NCI-H82 treated with DMSO at 0.1 percent for 48 hours (cell line): ENCODE measurements around the gene BORCS8.
A peak's percentile ranks its signal among the peaks of the same experiment; 100 is the strongest.
"Not testable (repeated sequence)": the region's sequence is repeated elsewhere in the genome, so short reads cannot be mapped to it uniquely, and the experiment has no call there.

Experiments used
- DNase-seq: peaks from one replicate; lab custom pipeline; 2025; ENCODE audit not compliant: unreplicated experiment; lab: John Stamatoyannopoulos, UW

BORCS8 gene

DNA sequence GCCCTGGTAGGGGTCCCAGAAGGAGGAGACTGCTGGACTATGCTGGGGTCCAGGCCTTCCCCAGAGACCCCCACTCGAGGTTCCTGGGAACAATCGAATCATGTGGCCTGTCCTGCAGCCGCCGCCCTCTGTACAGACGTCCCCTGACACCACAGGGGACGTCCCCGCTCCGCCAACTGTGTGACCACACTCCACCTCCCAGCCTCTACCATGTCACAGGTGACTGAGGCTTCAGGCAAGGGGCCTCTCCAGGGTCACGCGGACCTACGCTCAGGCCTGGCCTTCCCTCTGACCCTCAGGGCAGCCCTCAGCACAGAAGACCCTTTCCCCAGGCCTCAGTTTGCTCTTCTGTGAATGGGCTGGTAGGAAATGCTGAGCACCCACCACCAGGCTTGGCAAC lies 40.5 kb downstream of the BORCS8 start:
- DNase-seq = no peak

- DNase-seq = no peak
These were observed 42.5 kb downstream of the BORCS8 start for GRCh38 chr19:19149435-19149834.

GRCh38 chr19:19148504-19148903 lies 43.4 kb downstream of the BORCS8 start:
- DNase-seq = not testable (repeated sequence)

GRCh38 chr19:19147344-19147743 lies 44.6 kb downstream of the BORCS8 start:
- DNase-seq = no peak

GRCh38 chr19:19146865-19147264 lies 45.1 kb downstream of the BORCS8 start:
- DNase-seq = no peak

DNA sequence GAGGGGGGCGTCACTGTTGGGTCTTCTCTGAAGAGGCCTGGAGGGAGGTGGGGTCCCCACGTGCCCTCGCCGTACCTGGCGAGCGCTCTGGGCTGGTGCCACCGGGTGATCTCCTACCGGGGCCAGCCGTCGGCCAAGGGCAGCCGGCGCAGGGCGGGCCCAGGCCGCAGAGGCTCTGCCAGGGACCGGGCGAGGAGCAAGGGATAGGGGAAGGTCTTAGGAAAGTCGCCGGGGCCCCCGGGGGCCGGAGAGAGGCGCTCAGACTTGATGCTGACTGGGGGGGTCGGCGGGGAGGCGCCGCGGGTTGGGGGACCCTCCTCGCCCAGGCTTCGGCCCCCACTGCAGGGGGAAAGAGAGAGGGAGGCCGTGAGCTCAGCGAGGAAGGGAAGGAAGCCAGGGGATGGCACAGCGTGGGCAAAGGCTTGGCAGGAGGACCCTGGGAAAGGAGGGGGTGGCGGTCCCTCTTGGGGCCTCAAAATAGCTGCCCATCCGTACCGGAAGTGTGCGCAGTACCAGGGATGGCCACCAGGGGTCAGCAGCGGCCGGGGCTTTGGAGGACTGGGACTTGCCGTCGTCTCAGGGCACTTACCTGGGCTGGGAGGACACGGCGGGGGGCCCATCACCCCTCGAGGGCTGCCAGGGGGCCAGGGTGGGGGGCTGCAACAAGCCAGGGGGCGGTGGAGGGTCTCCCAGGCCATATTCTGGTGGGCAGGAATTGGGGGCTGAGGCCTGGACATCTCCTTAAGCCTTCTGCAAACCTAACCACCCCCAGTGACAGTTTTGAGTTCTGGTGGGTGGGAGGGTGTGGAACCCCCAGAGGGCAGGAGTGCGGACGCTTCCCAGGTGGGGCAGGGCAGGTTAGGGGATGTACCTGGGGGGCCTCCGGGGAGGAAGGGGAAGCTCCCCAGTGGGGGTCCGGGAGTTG lies 46.0 kb downstream of the BORCS8 start:
- DNase-seq = peak; percentile 21

- DNase-seq = no peak
These were observed 46.7 kb downstream of the BORCS8 start for GRCh38 chr19:19145281-19145680.

GRCh38 chr19:19142347-19142746 lies 49.6 kb downstream of the BORCS8 start:
- no peak for DNase-seq

DNA sequence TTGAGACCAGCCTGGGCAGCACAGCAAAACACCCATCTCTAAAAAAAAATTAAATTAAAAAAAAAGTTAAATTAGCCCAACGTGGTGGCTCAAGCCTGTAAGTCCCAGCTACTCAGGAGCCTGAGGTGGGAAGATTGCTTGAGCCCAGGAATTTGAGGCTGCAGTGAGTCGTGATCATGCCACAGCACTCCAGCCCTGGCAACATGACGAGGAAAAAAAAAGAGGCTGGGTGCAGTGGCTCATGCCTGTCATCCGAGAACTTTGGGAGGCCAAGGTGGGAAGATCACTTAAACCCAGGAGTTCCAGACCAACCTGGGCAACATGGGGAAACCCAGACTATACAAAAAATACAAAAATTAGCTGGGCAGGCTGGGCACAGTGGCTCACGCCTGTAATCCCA lies 51.5 kb downstream of the BORCS8 start:
- DNase-seq = no peak

- DNase-seq = no peak
These were observed 52.1 kb downstream of the BORCS8 start for GRCh38 chr19:19139876-19140229.

GRCh38 chr19:19138109-19138981 lies 53.6 kb downstream of the BORCS8 start, which contains the start of gene TMEM161A:
Gene TMEM161A, minus strand, starts transcription at chr19:19138478. Its CDS starts 50 bp downstream, at chr19:19138428.
- DNase-seq = peak; percentile 98

GRCh38 chr19:19137556-19138108 lies 54.3 kb downstream of the BORCS8 start:
- no peak for DNase-seq

GRCh38 chr19:19135713-19136112 lies 56.2 kb downstream of the BORCS8 start:
- DNase-seq = not testable (repeated sequence)

DNA sequence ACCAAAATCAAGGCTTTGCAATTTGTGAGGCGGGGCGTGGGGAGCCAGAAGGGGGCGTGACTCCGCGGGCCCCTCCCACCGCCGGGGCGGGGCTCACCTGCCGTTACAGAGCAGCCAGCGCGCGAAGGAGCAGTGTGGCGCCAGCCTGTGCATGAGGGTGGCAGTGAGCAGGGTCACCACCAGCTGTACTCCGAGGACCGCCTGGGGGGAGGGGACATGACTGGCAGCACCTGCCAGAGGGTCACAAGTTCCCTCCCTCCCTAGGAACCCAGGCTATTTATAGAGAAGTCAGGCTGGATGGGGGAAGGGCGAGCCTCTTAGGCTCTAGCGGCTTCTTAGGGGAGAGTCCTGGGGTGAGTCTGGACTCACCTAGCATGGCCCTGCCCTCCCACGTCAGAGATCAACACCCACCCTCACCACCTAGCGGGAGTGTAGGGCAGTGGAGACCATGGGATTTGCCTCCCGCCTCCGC lies 57.2 kb downstream of the BORCS8 start:
- peak; percentile 3 for DNase-seq

DNA sequence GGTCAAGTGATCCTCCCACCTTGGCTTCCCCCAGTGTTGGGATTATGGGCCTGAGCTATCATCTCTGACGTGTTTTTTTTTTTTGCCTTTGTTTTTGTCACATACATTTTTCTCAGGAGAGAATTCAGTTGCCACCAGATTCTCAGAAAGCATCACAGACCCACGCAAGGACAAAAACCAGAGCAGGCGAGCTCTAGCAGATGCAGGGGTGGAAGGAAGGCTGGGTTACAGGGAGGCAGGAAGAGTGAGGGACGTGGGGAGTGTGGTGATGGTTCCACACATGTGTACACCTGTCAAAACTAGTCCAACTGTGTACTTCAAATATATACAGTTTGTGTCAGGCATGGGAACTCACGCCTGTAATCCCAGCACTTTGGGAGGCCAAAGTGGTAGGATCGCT lies 58.0 kb downstream of the BORCS8 start:
- DNase-seq = no peak

DNA sequence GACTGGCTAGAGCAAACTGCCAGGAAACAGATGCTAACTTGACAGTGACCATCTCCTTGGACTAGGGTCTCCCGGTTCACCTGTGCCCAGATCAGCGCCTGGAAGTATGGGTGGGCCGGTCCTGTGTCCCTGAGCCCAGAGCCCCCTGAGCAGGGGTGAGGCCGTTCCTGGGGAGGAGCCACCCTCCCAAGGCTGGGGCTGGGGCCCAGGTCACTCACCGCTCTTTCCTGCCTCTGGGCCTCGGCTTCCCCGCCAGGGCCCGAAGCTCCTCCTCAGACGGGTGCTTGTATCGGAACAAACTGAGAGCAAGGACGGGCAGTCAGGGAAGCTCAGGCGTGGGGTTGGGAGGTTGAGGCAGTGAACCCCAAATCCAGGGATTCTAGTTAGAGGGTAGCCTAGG lies 59.0 kb downstream of the BORCS8 start:
- no peak for DNase-seq

DNA sequence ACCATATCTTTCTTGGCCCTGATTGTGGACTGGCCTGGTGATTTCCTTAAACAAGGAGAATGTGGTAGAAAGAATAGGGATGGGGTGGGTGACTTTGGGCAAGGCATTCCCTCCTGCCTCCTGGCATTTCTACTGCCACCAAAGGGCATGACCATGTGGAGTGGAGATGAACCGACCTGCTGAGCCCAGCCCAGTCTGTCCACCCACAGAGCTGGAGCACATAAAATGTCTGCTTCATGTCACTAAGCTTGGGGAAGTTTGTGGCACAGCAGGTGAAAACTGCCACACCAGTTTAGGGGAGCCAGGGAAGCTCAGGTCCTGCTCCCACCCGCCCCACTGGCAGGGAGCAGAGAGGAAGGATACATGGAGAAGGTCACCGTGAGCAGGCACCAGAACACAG lies 60.0 kb downstream of the BORCS8 start:
- DNase-seq = no peak
